Amniotic epithelial cell (primary cell): ENCODE data around the gene PTGFR.

Experiments
- DNase-seq: peaks from one replicate; pipeline ENCODE4 v3.0.0-alpha.2; 2010; ENCODE audit warnings: low read depth

Gene PTGFR

GRCh38 chr1:78520843-78521242 is 30.1 kb downstream of the PTGFR start:
- no peak for DNase-seq

GRCh38 chr1:78522136-78522535 is 31.4 kb downstream of the PTGFR start:
- no peak for DNase-seq

- no peak for DNase-seq
Measured at GRCh38 chr1:78526496-78526895, 35.7 kb downstream of the PTGFR start.

GRCh38 chr1:78527706-78528105 is 36.9 kb downstream of the PTGFR start:
- DNase-seq: no peak

GRCh38 chr1:78533527-78533926 is 42.8 kb downstream of the PTGFR start:
- no peak for DNase-seq

GRCh38 chr1:78535286-78535685 is 44.5 kb downstream of the PTGFR start:
- DNase-seq: no peak

GRCh38 chr1:78536427-78536826 is 45.7 kb downstream of the PTGFR start:
- DNase-seq: peak; percentile 44

- DNase-seq: no peak
Measured at GRCh38 chr1:78540048-78540447, 49.3 kb downstream of the PTGFR start.

GRCh38 chr1:78541479-78541878 is 50.7 kb downstream of the PTGFR start:
- no peak for DNase-seq

- no peak for DNase-seq
Measured at GRCh38 chr1:78543941-78544643, 53.3 kb downstream of the PTGFR start.

GRCh38 chr1:78547081-78547480 is 56.3 kb downstream of the PTGFR start:
- DNase-seq: peak; percentile 81

GRCh38 chr1:78549331-78549730 is 58.6 kb downstream of the PTGFR start:
- DNase-seq: no peak

GRCh38 chr1:78549891-78550290 is 59.1 kb downstream of the PTGFR start:
- no peak for DNase-seq

- no peak for DNase-seq
Measured at GRCh38 chr1:78553859-78554258, 63.1 kb downstream of the PTGFR start.

GRCh38 chr1:78554840-78555239 is 64.1 kb downstream of the PTGFR start:
- no peak for DNase-seq

GRCh38 chr1:78559680-78560079 is 68.9 kb downstream of the PTGFR start:
- no peak for DNase-seq

GRCh38 chr1:78560811-78561210 is 70.0 kb downstream of the PTGFR start:
- DNase-seq: peak; percentile 79

- DNase-seq: peak; percentile 56
Measured at GRCh38 chr1:78561856-78562255, 71.1 kb downstream of the PTGFR start.

- DNase-seq: no peak
Measured at GRCh38 chr1:78565393-78565792, 74.6 kb downstream of the PTGFR start.

- DNase-seq: no peak
Measured at GRCh38 chr1:78570539-78570938, 79.8 kb downstream of the PTGFR start.

- DNase-seq: peak; percentile 17
Measured at GRCh38 chr1:78577257-78578100, 86.7 kb downstream of the PTGFR start.

GRCh38 chr1:78586572-78586971 is 95.8 kb downstream of the PTGFR start:
- DNase-seq: peak; percentile 73

- DNase-seq: no peak
Measured at GRCh38 chr1:78587211-78587610, 96.4 kb downstream of the PTGFR start.
